GM19468 (cell line): ENCODE measurements around the gene SLC7A8.

Experiments
- ATAC-seq: cut with Tn5 transposase; IDR thresholded peaks from one replicate; pipeline ENCODE4 v1.9.1; 2021; ENCODE audit warnings: mild to moderate bottlenecking, moderate library complexity, moderate number of reproducible peaks; ENCODE audit not compliant: unreplicated experiment; ENCODE audit errors: extremely low read depth

Gene SLC7A8

GRCh38 chr14:23137192-23137812, 46.2 kb downstream of the SLC7A8 start:
- ATAC-seq: no peak

GRCh38 chr14:23136566-23137133, 46.8 kb downstream of the SLC7A8 start:
- ATAC-seq: no peak

GRCh38 chr14:23132970-23133369, 50.5 kb downstream of the SLC7A8 start:
- no peak for ATAC-seq

GRCh38 chr14:23131482-23131881, 52.0 kb downstream of the SLC7A8 start:
- ATAC-seq: no peak

- ATAC-seq: no peak
Measured at GRCh38 chr14:23130871-23131270, 52.6 kb downstream of the SLC7A8 start.

GRCh38 chr14:23129759-23130316, 53.6 kb downstream of the SLC7A8 start:
- no peak for ATAC-seq

GRCh38 chr14:23128969-23129758, 54.3 kb downstream of the SLC7A8 start:
- no peak for ATAC-seq

- ATAC-seq: no peak
Measured at GRCh38 chr14:23127861-23128260, 55.6 kb downstream of the SLC7A8 start.

GRCh38 chr14:23126548-23127278, 56.7 kb downstream of the SLC7A8 start:
- ATAC-seq: no peak

GRCh38 chr14:23125933-23126524, 57.4 kb downstream of the SLC7A8 start:
- no peak for ATAC-seq

- ATAC-seq: no peak
Measured at GRCh38 chr14:23125011-23125410, 58.4 kb downstream of the SLC7A8 start.

GRCh38 chr14:23124337-23124954, 59.0 kb downstream of the SLC7A8 start:
- no peak for ATAC-seq

GRCh38 chr14:23123419-23123818, 60.0 kb downstream of the SLC7A8 start:
- ATAC-seq: no peak

GRCh38 chr14:23122086-23122485, 61.4 kb downstream of the SLC7A8 start:
- no peak for ATAC-seq

GRCh38 chr14:23121361-23121771, 62.1 kb downstream of the SLC7A8 start:
- ATAC-seq: no peak

GRCh38 chr14:23120541-23121251, 62.8 kb downstream of the SLC7A8 start:
- no peak for ATAC-seq

- no peak for ATAC-seq
Measured at GRCh38 chr14:23119363-23120327, 63.8 kb downstream of the SLC7A8 start.
